ENCODE measurements around the gene TCF7L2.

Gene TCF7L2

DNA sequence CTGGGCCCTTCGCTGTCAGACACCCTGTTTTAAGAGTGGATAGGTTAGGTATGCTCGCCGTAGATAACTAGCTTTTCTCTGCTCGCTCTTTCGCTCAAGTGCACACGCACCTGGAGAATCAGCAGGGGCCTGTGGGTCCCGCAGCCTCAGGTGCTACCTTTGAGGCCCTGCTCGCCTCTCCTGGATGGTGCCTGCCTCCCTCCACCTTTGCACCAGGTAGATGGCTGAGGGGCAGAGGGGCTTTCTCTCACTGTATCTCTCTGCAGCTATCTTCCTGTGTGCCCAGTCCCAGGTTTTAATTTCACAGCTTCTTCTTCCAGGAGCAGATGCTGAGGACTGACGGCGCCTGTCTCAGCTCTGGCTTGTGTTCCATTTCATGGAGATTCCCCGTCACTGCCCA, 227.9 kb downstream of the TCF7L2 start:
- Histone ChIP-seq H3K4me1 (ENCODE audit: control insufficient read depth in 1 of 2, insufficient read depth in 2 of 2, low read length in 2 of 2) (no peaks in the 10 kb centered on the region), H3K4me3 (ENCODE audit: low read depth in 1 of 2, low read length in 2 of 2) (no peak overlapping the region), H3K36me3 (ENCODE audit: control insufficient read depth in 1 of 2, insufficient read depth in 2 of 2, low read length in 2 of 2) (no peaks in the 10 kb centered on the region), H3K27me3 (ENCODE audit: control insufficient read depth in 1 of 2, insufficient read depth in 2 of 2, low read length in 2 of 2) (no peaks in the 10 kb centered on the region), H3K9ac (ENCODE audit: low read depth in 1 of 2, low read length in 2 of 2) (no peak overlapping the region), H3K9me3 (ENCODE audit: control insufficient read depth in 1 of 2, low read length in 2 of 2) (no peaks in the 10 kb centered on the region), H3K27ac (ENCODE audit: low read depth, low read length) (no peak overlapping the region)

- Histone ChIP-seq H3K27ac (ENCODE audit: low read depth, low read length) (no peak overlapping the region), H3K27me3 (ENCODE audit: control insufficient read depth in 1 of 2, insufficient read depth in 2 of 2, low read length in 2 of 2) (no peaks in the 10 kb centered on the region), H3K4me3 (ENCODE audit: low read depth in 1 of 2, low read length in 2 of 2) (no peak overlapping the region), H3K9ac (ENCODE audit: low read depth in 1 of 2, low read length in 2 of 2) (no peak overlapping the region), H3K4me1 (ENCODE audit: control insufficient read depth in 1 of 2, insufficient read depth in 2 of 2, low read length in 2 of 2) (no peaks in the 10 kb centered on the region), H3K9me3 (ENCODE audit: control insufficient read depth in 1 of 2, low read length in 2 of 2) (no peaks in the 10 kb centered on the region), H3K36me3 (ENCODE audit: control insufficient read depth in 1 of 2, insufficient read depth in 2 of 2, low read length in 2 of 2) (no peaks in the 10 kb centered on the region)
Measured at GRCh38 chr10:113178771-113179170, 228.7 kb downstream of the TCF7L2 start.

- H3K27me3 ChIP-seq (ENCODE audit: control insufficient read depth in 1 of 2, insufficient read depth in 2 of 2, low read length in 2 of 2), result no peaks in the 10 kb centered on the region
- H3K36me3 ChIP-seq (ENCODE audit: control insufficient read depth in 1 of 2, insufficient read depth in 2 of 2, low read length in 2 of 2), result no peaks in the 10 kb centered on the region
- H3K4me1 ChIP-seq (ENCODE audit: control insufficient read depth in 1 of 2, insufficient read depth in 2 of 2, low read length in 2 of 2), result no peaks in the 10 kb centered on the region
- H3K9me3 ChIP-seq (ENCODE audit: control insufficient read depth in 1 of 2, low read length in 2 of 2), result no peaks in the 10 kb centered on the region
- no peak overlapping the region for H3K4me3 ChIP-seq (ENCODE audit: low read depth in 1 of 2, low read length in 2 of 2)
- no peak overlapping the region for H3K9ac ChIP-seq (ENCODE audit: low read depth in 1 of 2, low read length in 2 of 2)
- no peak overlapping the region for H3K27ac ChIP-seq (ENCODE audit: low read depth, low read length)
Measured at GRCh38 chr10:113179265-113179664, 229.2 kb downstream of the TCF7L2 start.

DNA sequence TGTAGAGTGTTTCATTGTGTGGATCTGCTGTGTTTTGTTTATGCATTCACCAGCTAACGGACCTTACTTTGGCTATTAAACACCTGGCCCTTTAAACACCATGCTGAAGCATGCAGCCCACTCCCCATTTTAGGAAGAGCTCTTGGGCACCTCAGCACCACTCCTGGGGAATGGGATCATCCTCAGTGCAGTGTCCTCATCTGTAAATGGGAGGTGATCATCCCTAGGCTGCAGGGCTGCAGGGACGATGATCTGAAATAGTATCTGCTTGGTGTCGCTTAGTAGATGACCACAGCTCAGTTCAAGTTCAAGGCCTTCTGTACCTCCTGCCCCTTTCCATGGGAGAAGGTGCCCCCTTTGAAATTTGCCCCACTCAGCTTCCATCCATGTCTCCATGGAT, 229.9 kb downstream of the TCF7L2 start:
- no peaks in the 10 kb centered on the region for H3K27me3 ChIP-seq (ENCODE audit: control insufficient read depth in 1 of 2, insufficient read depth in 2 of 2, low read length in 2 of 2)
- no peak overlapping the region for H3K27ac ChIP-seq (ENCODE audit: low read depth, low read length)
- no peaks in the 10 kb centered on the region for H3K9me3 ChIP-seq (ENCODE audit: control insufficient read depth in 1 of 2, low read length in 2 of 2)
- no peak overlapping the region for H3K4me3 ChIP-seq (ENCODE audit: low read depth in 1 of 2, low read length in 2 of 2)
- H3K36me3 ChIP-seq (ENCODE audit: control insufficient read depth in 1 of 2, insufficient read depth in 2 of 2, low read length in 2 of 2), result no peaks in the 10 kb centered on the region
- no peak overlapping the region for H3K9ac ChIP-seq (ENCODE audit: low read depth in 1 of 2, low read length in 2 of 2)
- no peaks in the 10 kb centered on the region for H3K4me1 ChIP-seq (ENCODE audit: control insufficient read depth in 1 of 2, insufficient read depth in 2 of 2, low read length in 2 of 2)

- Histone ChIP-seq H3K27me3 (ENCODE audit: control insufficient read depth in 1 of 2, insufficient read depth in 2 of 2, low read length in 2 of 2) (no peaks in the 10 kb centered on the region), H3K9me3 (ENCODE audit: control insufficient read depth in 1 of 2, low read length in 2 of 2) (no peaks in the 10 kb centered on the region), H3K4me3 (ENCODE audit: low read depth in 1 of 2, low read length in 2 of 2) (no peak overlapping the region), H3K36me3 (ENCODE audit: control insufficient read depth in 1 of 2, insufficient read depth in 2 of 2, low read length in 2 of 2) (no peaks in the 10 kb centered on the region), H3K27ac (ENCODE audit: low read depth, low read length) (no peak overlapping the region), H3K4me1 (ENCODE audit: control insufficient read depth in 1 of 2, insufficient read depth in 2 of 2, low read length in 2 of 2) (no peaks in the 10 kb centered on the region), H3K9ac (ENCODE audit: low read depth in 1 of 2, low read length in 2 of 2) (no peak overlapping the region)
Measured at GRCh38 chr10:113180401-113181154, 230.5 kb downstream of the TCF7L2 start.

DNA sequence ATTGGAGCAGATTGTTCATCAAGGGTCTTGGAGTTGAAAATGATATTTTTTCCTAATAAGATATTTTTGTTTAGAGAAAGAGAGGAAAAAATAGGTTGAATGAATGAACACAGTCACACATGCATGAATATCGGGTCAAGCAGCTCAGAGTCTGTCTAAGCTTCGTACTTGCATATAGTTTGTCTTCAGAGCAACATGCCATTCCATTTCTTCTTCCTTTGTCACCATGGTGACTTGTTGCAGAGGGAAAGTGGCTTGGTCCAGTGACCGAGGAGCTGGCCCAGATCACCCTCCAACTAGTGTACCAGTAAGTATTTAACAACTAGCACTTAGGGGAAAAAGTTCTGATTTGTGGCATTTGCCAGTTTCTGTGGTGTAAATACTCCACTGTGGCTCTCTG, 232.1 kb downstream of the TCF7L2 start:
- Histone ChIP-seq H3K27ac (ENCODE audit: low read depth, low read length) (no peak overlapping the region), H3K9me3 (ENCODE audit: control insufficient read depth in 1 of 2, low read length in 2 of 2) (no peaks in the 10 kb centered on the region), H3K4me1 (ENCODE audit: control insufficient read depth in 1 of 2, insufficient read depth in 2 of 2, low read length in 2 of 2) (no peaks in the 10 kb centered on the region), H3K27me3 (ENCODE audit: control insufficient read depth in 1 of 2, insufficient read depth in 2 of 2, low read length in 2 of 2) (no peaks in the 10 kb centered on the region), H3K4me3 (ENCODE audit: low read depth in 1 of 2, low read length in 2 of 2) (no peak overlapping the region), H3K36me3 (ENCODE audit: control insufficient read depth in 1 of 2, insufficient read depth in 2 of 2, low read length in 2 of 2) (no peaks in the 10 kb centered on the region), H3K9ac (ENCODE audit: low read depth in 1 of 2, low read length in 2 of 2) (no peak overlapping the region)

DNA sequence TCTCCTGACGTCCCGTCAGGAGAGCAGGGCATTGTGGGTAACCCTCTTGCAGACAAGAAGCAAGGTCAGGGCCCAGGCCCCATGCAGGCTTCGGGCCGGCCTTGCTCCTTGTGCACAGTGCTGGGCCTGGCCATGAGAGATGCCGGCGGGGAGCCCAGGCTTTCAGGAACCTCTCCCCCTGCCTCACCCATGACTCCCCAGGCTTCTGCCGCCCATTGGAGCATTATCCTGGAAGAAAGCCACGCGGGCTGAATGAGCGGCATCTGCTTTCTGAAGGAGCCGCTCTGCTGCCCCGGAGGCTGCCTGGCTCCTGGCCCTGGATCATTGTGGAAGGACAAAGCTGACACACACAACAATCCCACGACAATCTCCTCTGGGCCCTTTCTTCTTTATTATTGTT, 233.5 kb downstream of the TCF7L2 start:
- Histone ChIP-seq H3K4me1 (ENCODE audit: control insufficient read depth in 1 of 2, insufficient read depth in 2 of 2, low read length in 2 of 2) (no peaks in the 10 kb centered on the region), H3K9ac (ENCODE audit: low read depth in 1 of 2, low read length in 2 of 2) (no peak overlapping the region), H3K9me3 (ENCODE audit: control insufficient read depth in 1 of 2, low read length in 2 of 2) (no peaks in the 10 kb centered on the region), H3K27ac (ENCODE audit: low read depth, low read length) (no peak overlapping the region), H3K4me3 (ENCODE audit: low read depth in 1 of 2, low read length in 2 of 2) (no peak overlapping the region), H3K27me3 (ENCODE audit: control insufficient read depth in 1 of 2, insufficient read depth in 2 of 2, low read length in 2 of 2) (no peaks in the 10 kb centered on the region), H3K36me3 (ENCODE audit: control insufficient read depth in 1 of 2, insufficient read depth in 2 of 2, low read length in 2 of 2) (no peaks in the 10 kb centered on the region)

- H3K9ac ChIP-seq (ENCODE audit: low read depth in 1 of 2, low read length in 2 of 2), result no peak overlapping the region
- no peaks in the 10 kb centered on the region for H3K4me1 ChIP-seq (ENCODE audit: control insufficient read depth in 1 of 2, insufficient read depth in 2 of 2, low read length in 2 of 2)
- no peak overlapping the region for H3K4me3 ChIP-seq (ENCODE audit: low read depth in 1 of 2, low read length in 2 of 2)
- H3K27ac ChIP-seq (ENCODE audit: low read depth, low read length), result no peak overlapping the region
- H3K27me3 ChIP-seq (ENCODE audit: control insufficient read depth in 1 of 2, insufficient read depth in 2 of 2, low read length in 2 of 2), result no peaks in the 10 kb centered on the region
- H3K36me3 ChIP-seq (ENCODE audit: control insufficient read depth in 1 of 2, insufficient read depth in 2 of 2, low read length in 2 of 2), result no peaks in the 10 kb centered on the region
- no peaks in the 10 kb centered on the region for H3K9me3 ChIP-seq (ENCODE audit: control insufficient read depth in 1 of 2, low read length in 2 of 2)
Measured at GRCh38 chr10:113187063-113187777, 237.2 kb downstream of the TCF7L2 start.

GRCh38 chr10:113199459-113199858, 249.4 kb downstream of the TCF7L2 start:
- H3K4me1 ChIP-seq (ENCODE audit: control insufficient read depth in 1 of 2, insufficient read depth in 2 of 2, low read length in 2 of 2), result no peaks in the 10 kb centered on the region
- no peaks in the 10 kb centered on the region for H3K36me3 ChIP-seq (ENCODE audit: control insufficient read depth in 1 of 2, insufficient read depth in 2 of 2, low read length in 2 of 2)
- H3K9ac ChIP-seq (ENCODE audit: low read depth in 1 of 2, low read length in 2 of 2), result no peak overlapping the region
- no peak overlapping the region for H3K4me3 ChIP-seq (ENCODE audit: low read depth in 1 of 2, low read length in 2 of 2)
- peaks cover 0 to 3% of the 10 kb centered on the region in 2 donors for H3K27me3 ChIP-seq (ENCODE audit: control insufficient read depth in 1 of 2, insufficient read depth in 2 of 2, low read length in 2 of 2)
- H3K9me3 ChIP-seq (ENCODE audit: control insufficient read depth in 1 of 2, low read length in 2 of 2), result no peaks in the 10 kb centered on the region
- H3K27ac ChIP-seq (ENCODE audit: low read depth, low read length), result no peak overlapping the region

DNA sequence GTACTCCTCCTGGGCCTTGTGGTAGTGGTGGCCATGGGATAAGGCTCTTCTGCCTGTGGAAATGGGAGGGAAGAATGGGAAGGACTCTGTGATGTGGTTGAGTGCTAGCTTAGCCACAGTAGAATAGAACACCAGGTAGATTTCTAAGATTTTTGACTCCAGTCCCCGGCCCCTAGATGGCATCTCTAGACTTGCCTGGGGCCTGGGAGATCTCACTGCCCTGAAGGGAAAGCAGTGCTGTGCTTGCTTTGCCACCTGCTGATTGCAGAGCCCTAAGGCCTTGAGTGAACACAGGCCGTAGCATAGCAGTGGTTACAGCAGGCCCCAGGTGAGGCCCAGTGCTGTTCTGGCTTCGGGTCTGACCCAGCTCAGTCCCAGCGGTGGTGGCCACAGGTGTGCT, 252.0 kb downstream of the TCF7L2 start:
- Histone ChIP-seq H3K27me3 (ENCODE audit: control insufficient read depth in 1 of 2, insufficient read depth in 2 of 2, low read length in 2 of 2) (peaks cover 0 to 3% of the 10 kb centered on the region in 2 donors), H3K9me3 (ENCODE audit: control insufficient read depth in 1 of 2, low read length in 2 of 2) (peaks cover under 1 to 2% of the 10 kb centered on the region in 2 donors), H3K4me1 (ENCODE audit: control insufficient read depth in 1 of 2, insufficient read depth in 2 of 2, low read length in 2 of 2) (no peaks in the 10 kb centered on the region), H3K36me3 (ENCODE audit: control insufficient read depth in 1 of 2, insufficient read depth in 2 of 2, low read length in 2 of 2) (no peaks in the 10 kb centered on the region), H3K4me3 (ENCODE audit: low read depth in 1 of 2, low read length in 2 of 2) (no peak overlapping the region), H3K27ac (ENCODE audit: low read depth, low read length) (no peak overlapping the region), H3K9ac (ENCODE audit: low read depth in 1 of 2, low read length in 2 of 2) (no peak overlapping the region)
